ENCODE data around the gene ALKBH6. TPM values are rescaled to one million over a fixed set of nuclear protein-coding genes. Genes with fewer than 3 reads are reported as not detected.

Gene ALKBH6
- total and polyA plus RNA-seq, 9 of the 15 experiments (the other 6 are each of a cell fraction or from before 2014, with no cell fraction given), result 0.67 to 62.0 (median 34.5) TPM

DNA sequence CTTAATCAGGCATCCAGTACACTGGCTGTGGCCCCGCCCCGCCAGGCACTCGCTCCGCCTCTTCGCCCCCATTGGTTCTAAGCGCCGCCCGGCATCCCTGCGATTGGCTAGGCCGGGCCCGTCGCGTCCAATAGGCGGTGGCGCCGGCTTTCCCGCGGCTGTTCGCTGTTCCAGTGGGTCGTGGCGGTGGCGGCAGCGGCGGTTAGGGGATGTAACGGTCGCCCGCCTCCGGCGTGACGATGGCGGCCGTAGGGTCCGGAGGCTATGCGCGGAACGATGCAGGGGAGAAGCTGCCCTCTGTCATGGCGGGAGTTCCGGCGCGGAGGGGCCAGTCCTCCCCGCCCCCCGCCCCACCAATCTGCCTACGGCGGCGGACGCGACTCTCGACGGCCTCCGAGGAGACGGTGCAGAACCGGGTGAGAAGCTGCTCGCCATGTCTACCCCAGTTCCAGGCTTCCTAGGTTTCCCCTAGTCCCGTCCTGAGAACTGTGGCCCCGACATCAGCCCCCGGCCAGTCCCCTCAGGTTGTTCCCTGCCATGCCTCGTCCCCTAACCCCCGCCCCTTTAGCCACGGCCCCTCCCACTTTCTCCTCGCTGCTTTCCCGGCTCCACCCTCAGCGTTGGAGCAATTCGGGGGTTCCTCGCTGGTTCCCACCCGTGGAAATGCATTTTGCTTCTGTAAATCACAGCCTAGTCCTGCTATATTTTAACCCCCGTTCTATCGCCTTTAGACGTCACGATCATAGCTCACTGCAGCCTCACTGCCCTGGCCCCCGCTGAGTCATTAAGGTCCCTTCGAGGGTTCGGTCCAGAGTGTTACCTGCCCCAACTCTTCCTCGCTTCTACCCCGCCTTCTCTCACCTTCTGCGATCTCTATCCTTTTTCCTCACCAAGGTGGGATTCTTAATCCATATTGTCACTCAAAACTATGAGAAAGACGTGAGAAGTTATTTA lies 41.0 kb upstream of the ALKBH6 start, which contains the start of gene WDR62 (continued):
- TF ChIP-seq, protein P1, sequence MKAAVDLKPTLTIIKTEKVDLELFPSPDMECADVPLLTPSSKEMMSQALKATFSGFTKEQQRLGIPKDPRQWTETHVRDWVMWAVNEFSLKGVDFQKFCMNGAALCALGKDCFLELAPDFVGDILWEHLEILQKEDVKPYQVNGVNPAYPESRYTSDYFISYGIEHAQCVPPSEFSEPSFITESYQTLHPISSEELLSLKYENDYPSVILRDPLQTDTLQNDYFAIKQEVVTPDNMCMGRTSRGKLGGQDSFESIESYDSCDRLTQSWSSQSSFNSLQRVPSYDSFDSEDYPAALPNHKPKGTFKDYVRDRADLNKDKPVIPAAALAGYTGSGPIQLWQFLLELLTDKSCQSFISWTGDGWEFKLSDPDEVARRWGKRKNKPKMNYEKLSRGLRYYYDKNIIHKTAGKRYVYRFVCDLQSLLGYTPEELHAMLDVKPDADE (conservative IDR thresholded peaks at IDR 0.05; ENCODE audit: control insufficient read depth, low read depth, low read length), result 0 out of 2 replicates have a peak, but pooled peaks have one; percentile 22
- TF ChIP-seq POLR3A (IDR thresholded peaks at IDR 0.05; ENCODE audit: borderline replicate concordance, extremely low read depth, insufficient read depth, insufficient read length) (no peak), RAD21 (CRISPR knock-in tag; conservative IDR thresholded peaks at IDR 0.05 in 1 of 2, IDR thresholded peaks at IDR 0.05 in 1 of 2) (no peak), NFYB (IDR thresholded peaks at IDR 0.05; ENCODE audit: extremely low read depth, insufficient read length) (peak; percentile 99), SIX5 (IDR thresholded peaks at IDR 0.05; ENCODE audit: borderline replicate concordance in 1 of 2, insufficient read depth in 1 of 2, low read depth in 1 of 2, low read length in 2 of 2) (no peak), E2F3 (CRISPR knock-in tag; IDR thresholded peaks at IDR 0.05) (peak; percentile 78), FOXP1 (CRISPR knock-in tag; IDR thresholded peaks at IDR 0.05) (no peak), CBFA2T3 (IDR thresholded peaks at IDR 0.05) (no peak), RBFOX2 (IDR thresholded peaks at IDR 0.05; ENCODE audit: low read depth, low read length) (peak; percentile 96), ZNF644 (tag; IDR thresholded peaks at IDR 0.05; ENCODE audit: low read depth) (no peak), SNIP1 (IDR thresholded peaks at IDR 0.05; ENCODE audit: low read depth) (no peak), SP2 (IDR thresholded peaks at IDR 0.05; ENCODE audit: extremely low read depth, low read depth, low read length, poor library complexity, severe bottlenecking) (peak; percentile 57), CHD2 (IDR thresholded peaks at IDR 0.05; ENCODE audit: low read depth, low read length) (peak; percentile 56; the same call in 1 of the 2 replicates)
- TF ChIP-seq, protein P2, sequence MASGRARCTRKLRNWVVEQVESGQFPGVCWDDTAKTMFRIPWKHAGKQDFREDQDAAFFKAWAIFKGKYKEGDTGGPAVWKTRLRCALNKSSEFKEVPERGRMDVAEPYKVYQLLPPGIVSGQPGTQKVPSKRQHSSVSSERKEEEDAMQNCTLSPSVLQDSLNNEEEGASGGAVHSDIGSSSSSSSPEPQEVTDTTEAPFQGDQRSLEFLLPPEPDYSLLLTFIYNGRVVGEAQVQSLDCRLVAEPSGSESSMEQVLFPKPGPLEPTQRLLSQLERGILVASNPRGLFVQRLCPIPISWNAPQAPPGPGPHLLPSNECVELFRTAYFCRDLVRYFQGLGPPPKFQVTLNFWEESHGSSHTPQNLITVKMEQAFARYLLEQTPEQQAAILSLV (tag; IDR thresholded peaks at IDR 0.05), result no peak
- TF ChIP-seq, protein P3, sequence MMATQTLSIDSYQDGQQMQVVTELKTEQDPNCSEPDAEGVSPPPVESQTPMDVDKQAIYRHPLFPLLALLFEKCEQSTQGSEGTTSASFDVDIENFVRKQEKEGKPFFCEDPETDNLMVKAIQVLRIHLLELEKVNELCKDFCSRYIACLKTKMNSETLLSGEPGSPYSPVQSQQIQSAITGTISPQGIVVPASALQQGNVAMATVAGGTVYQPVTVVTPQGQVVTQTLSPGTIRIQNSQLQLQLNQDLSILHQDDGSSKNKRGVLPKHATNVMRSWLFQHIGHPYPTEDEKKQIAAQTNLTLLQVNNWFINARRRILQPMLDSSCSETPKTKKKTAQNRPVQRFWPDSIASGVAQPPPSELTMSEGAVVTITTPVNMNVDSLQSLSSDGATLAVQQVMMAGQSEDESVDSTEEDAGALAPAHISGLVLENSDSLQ (IDR thresholded peaks at IDR 0.05), result no peak; the same call in 1 of the 2 replicates
- TF ChIP-seq, protein P4, sequence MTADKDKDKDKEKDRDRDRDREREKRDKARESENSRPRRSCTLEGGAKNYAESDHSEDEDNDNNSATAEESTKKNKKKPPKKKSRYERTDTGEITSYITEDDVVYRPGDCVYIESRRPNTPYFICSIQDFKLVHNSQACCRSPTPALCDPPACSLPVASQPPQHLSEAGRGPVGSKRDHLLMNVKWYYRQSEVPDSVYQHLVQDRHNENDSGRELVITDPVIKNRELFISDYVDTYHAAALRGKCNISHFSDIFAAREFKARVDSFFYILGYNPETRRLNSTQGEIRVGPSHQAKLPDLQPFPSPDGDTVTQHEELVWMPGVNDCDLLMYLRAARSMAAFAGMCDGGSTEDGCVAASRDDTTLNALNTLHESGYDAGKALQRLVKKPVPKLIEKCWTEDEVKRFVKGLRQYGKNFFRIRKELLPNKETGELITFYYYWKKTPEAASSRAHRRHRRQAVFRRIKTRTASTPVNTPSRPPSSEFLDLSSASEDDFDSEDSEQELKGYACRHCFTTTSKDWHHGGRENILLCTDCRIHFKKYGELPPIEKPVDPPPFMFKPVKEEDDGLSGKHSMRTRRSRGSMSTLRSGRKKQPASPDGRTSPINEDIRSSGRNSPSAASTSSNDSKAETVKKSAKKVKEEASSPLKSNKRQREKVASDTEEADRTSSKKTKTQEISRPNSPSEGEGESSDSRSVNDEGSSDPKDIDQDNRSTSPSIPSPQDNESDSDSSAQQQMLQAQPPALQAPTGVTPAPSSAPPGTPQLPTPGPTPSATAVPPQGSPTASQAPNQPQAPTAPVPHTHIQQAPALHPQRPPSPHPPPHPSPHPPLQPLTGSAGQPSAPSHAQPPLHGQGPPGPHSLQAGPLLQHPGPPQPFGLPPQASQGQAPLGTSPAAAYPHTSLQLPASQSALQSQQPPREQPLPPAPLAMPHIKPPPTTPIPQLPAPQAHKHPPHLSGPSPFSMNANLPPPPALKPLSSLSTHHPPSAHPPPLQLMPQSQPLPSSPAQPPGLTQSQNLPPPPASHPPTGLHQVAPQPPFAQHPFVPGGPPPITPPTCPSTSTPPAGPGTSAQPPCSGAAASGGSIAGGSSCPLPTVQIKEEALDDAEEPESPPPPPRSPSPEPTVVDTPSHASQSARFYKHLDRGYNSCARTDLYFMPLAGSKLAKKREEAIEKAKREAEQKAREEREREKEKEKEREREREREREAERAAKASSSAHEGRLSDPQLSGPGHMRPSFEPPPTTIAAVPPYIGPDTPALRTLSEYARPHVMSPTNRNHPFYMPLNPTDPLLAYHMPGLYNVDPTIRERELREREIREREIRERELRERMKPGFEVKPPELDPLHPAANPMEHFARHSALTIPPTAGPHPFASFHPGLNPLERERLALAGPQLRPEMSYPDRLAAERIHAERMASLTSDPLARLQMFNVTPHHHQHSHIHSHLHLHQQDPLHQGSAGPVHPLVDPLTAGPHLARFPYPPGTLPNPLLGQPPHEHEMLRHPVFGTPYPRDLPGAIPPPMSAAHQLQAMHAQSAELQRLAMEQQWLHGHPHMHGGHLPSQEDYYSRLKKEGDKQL (CRISPR knock-in tag; IDR thresholded peaks at IDR 0.05; ENCODE audit: borderline replicate concordance), result no peak

Measured in K562 (cell line).